ENCODE measurements around the gene FSD1L. TPM values are rescaled to one million over a fixed set of nuclear protein-coding genes. Genes with fewer than 3 reads are reported as not detected.

FSD1L gene
- total and polyA plus RNA-seq, 2 donors (not counting 1 experiment from before 2014, with no cell fraction given): 0.70 to 15.2 TPM

GRCh38 chr9:105406369-105406768 is 41.5 kb upstream of the FSD1L start:
- 90% methylated on average over 2 of the region's 6 CpGs for WGBS (ENCODE audit: insufficient coverage)
- Histone ChIP-seq H3K4me2 (replicated peaks; ENCODE audit: low read depth, low read length, poor library complexity, severe bottlenecking) (no peak overlapping the region), H3K36me3 (replicated peaks in 1 of 2; ENCODE audit: control extremely low read depth in 1 of 2, control insufficient read depth in 1 of 2, extremely low read depth in 1 of 2, insufficient read depth in 2 of 2, low read length in 1 of 2) (no peaks in the 10 kb centered on the region), H3K9me3 (ENCODE audit: control extremely low read depth in 1 of 3, control insufficient read depth in 2 of 3, insufficient read depth in 1 of 3, low read length in 2 of 3) (peaks cover 0 to 13% (median 7%) of the 10 kb centered on the region in 3 donors), H3K79me2 (ENCODE audit: control insufficient read depth, insufficient read depth, low read length) (no peaks in the 10 kb centered on the region), H3K4me1 (ENCODE audit: control insufficient read depth in 2 of 2, insufficient read depth in 2 of 2, low read length in 2 of 2) (peaks cover 4 to 7% of the 10 kb centered on the region in 2 donors), H3K4me3 (ENCODE audit: control extremely low read depth in 1 of 5, extremely low read depth in 1 of 5, insufficient read depth in 1 of 5, low read depth in 2 of 5, low read length in 4 of 5) (no peak overlapping the region), H3K9ac (ENCODE audit: low read length) (no peak overlapping the region), H4K20me1 (ENCODE audit: control insufficient read depth, insufficient read depth, low read length, poor library complexity, severe bottlenecking) (no peaks in the 10 kb centered on the region), H3K27ac (ENCODE audit: low read length in 2 of 2) (no peak overlapping the region), H2AFZ (ENCODE audit: insufficient read depth, low read depth, low read length, poor library complexity, severe bottlenecking) (no peak overlapping the region), H3K27me3 (replicated peaks in 1 of 4; ENCODE audit: control extremely low read depth in 1 of 4, control insufficient read depth in 3 of 4, insufficient read depth in 4 of 4, low read length in 3 of 4) (peaks cover 0 to 3% (median 1%) of the 10 kb centered on the region in 4 experiments)
- ChIA-PET CTCF (no interaction called here), POLR2A (no interaction called here)
- peaks cover 3% of the 10 kb centered on the region for H3K9me3 Mint-ChIP-seq (ENCODE audit: insufficient read depth)
- ATAC-seq (ENCODE audit: low read depth) (no peak), DNase-seq (no peak)
- no peak overlapping the region for H3K27ac Mint-ChIP-seq
- H3K4me1 Mint-ChIP-seq: peaks cover 19% of the 10 kb centered on the region
- H3K4me3 Mint-ChIP-seq: no peak overlapping the region
- H3K27me3 Mint-ChIP-seq: peaks cover 22% of the 10 kb centered on the region
- no peak for TF ChIP-seq EZH2 (IDR thresholded peaks at IDR 0.05; ENCODE audit: borderline replicate concordance, insufficient read depth, low read depth, low read length, poor library complexity, severe bottlenecking)
- TF ChIP-seq CTCF (IDR thresholded peaks at IDR 0.05): no peak
- intact Hi-C loops (cut with micrococcal nuclease): no loop called here

DNA sequence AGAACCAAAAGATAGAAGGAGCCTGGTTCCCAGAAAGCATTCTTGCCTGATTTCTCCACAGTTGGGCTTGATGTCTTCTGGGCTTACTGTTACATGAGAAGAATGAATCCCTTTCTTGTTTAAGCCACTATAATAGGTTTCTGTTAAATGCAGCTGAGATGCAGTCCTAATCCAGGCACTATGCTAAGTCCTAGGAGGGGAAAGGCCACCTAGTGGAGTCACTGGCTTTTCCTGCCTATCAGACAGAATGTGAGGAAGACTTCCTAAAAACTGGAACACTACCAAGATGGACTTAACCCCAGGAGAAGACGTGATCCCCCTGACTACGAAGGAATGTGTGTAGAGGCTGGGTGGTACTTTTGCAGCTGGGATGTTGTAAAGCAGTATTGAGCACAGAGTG is 34.3 kb upstream of the FSD1L start:
- ChIA-PET POLR2A (no interaction called here), CTCF (interaction anchor here (0.6 to 6.2 kb wide), 8 partner anchors 8 to 635 kb away, joined by 3 to 79 read pairs (median 6); no protein-coding TSS in a partner anchor)
- Histone ChIP-seq H3K36me3 (replicated peaks in 1 of 2; ENCODE audit: control extremely low read depth in 1 of 2, control insufficient read depth in 1 of 2, extremely low read depth in 1 of 2, insufficient read depth in 2 of 2, low read length in 1 of 2) (no peaks in the 10 kb centered on the region), H3K79me2 (ENCODE audit: control insufficient read depth, insufficient read depth, low read length) (no peaks in the 10 kb centered on the region), H3K4me1 (ENCODE audit: control insufficient read depth in 2 of 2, insufficient read depth in 2 of 2, low read length in 2 of 2) (peaks cover 3 to 4% of the 10 kb centered on the region in 2 donors), H3K27ac (ENCODE audit: low read length in 2 of 2) (no peak overlapping the region), H3K4me2 (replicated peaks; ENCODE audit: low read depth, low read length, poor library complexity, severe bottlenecking) (no peak overlapping the region), H4K20me1 (ENCODE audit: control insufficient read depth, insufficient read depth, low read length, poor library complexity, severe bottlenecking) (no peaks in the 10 kb centered on the region), H3K9ac (ENCODE audit: low read length) (no peak overlapping the region), H2AFZ (ENCODE audit: insufficient read depth, low read depth, low read length, poor library complexity, severe bottlenecking) (no peak overlapping the region), H3K27me3 (replicated peaks in 1 of 4; ENCODE audit: control extremely low read depth in 1 of 4, control insufficient read depth in 3 of 4, insufficient read depth in 4 of 4, low read length in 3 of 4) (no peaks in the 10 kb centered on the region), H3K9me3 (ENCODE audit: control extremely low read depth in 1 of 3, control insufficient read depth in 2 of 3, insufficient read depth in 1 of 3, low read length in 2 of 3) (peaks cover 0 to 7% (median 5%) of the 10 kb centered on the region in 3 donors), H3K4me3 (ENCODE audit: control extremely low read depth in 1 of 5, extremely low read depth in 1 of 5, insufficient read depth in 1 of 5, low read depth in 2 of 5, low read length in 4 of 5) (no peak overlapping the region)
- no peak overlapping the region for H3K27ac Mint-ChIP-seq
- peaks cover 3% of the 10 kb centered on the region for H3K9me3 Mint-ChIP-seq (ENCODE audit: insufficient read depth)
- no peak overlapping the region for H3K4me3 Mint-ChIP-seq
- ATAC-seq (ENCODE audit: low read depth) (no peak), DNase-seq (no peak)
- H3K4me1 Mint-ChIP-seq: peaks cover 4% of the 10 kb centered on the region
- intact Hi-C loops (cut with micrococcal nuclease): loop anchor here (10.0 kb wide), 1 partner anchor 169 kb away; the partner anchor contains the start of gene SLC44A1
- no CpG with 5 or more reads among the region's 2 CpGs for WGBS (ENCODE audit: insufficient coverage)
- no peaks in the 10 kb centered on the region for H3K27me3 Mint-ChIP-seq
- no peak for TF ChIP-seq EZH2 (IDR thresholded peaks at IDR 0.05; ENCODE audit: borderline replicate concordance, insufficient read depth, low read depth, low read length, poor library complexity, severe bottlenecking)
- TF ChIP-seq CTCF (IDR thresholded peaks at IDR 0.05): no peak
